ENCODE data around the gene DEFB112.

Gene DEFB112

DNA sequence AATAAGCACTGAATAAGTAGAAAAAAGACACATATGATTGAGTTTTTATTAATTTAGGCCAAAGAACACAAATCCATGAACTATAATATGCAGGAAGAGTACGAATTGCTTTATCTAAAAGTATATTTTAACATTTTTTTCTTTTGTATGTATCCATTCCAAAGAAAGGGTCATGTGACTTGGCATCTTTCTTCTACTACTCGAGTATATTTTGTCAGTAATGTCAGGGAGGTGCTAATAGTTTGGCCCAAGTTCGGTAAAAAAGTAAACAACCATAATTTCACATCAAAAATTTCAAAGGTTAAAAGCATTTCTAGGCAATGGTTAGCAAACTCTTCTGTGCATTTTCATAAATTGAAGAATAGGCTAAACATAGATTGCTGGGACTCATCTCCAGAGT, 46.6 kb downstream of the DEFB112 start:
- no peak for DNase-seq (ENCODE audit: low read depth in 3 of 3, low spot score in 1 of 3)

DNA sequence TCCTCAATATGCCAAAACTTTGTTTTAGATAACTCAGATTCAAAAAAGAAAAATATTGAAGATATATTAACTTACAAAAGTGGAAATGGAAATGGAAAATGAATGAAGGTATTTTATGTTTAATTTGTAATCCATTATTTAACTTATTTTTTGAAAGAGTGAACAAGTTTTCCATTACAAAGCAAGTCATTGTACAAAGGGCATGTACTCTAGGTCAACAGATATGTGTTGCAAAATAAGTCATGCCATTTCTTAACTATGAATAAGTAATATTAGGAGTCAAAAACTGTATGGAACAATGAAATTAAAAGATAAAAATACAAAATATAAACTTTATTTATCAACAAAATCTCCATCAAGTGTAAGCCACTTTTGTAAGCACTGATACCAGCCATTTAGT, 54.5 kb downstream of the DEFB112 start:
- DNase-seq (ENCODE audit: low read depth in 3 of 3, low spot score in 1 of 3) = no peak
